Panc1 (cell line): ENCODE measurements around the gene CDKN2B-AS1. TPM values are rescaled to one million over a fixed set of nuclear protein-coding genes. Genes with fewer than 3 reads are reported as not detected.

Experiments used
- ATAC-seq: fragments of 200-7000 bp; cut with Tn5 transposase; 2 replicates; pipeline ENCODE4 v1.9.1; 2020; ENCODE audit warnings: mild to moderate bottlenecking, moderate library complexity
- BruUV-seq: library from RNA; stranded (reverse); fragments of 400-500 nt; replicated peaks from 2 replicates; lab custom pipeline; 2021; lab: Mats Ljungman, UMichigan
- CTCF ChIA-PET: fragments of 300-600 bp; sonication (Branson Sonifier 250); formaldehyde crosslinking; loops from one replicate; lab custom pipeline; 2022; ENCODE audit warnings: antibody characterized with exemption; lab: Charles Lee
- POLR2A ChIA-PET: fragments of 300-600 bp; sonication (Branson Sonifier 250); formaldehyde crosslinking; loops from one replicate; lab custom pipeline; 2022; ENCODE audit warnings: antibody characterized with exemption; lab: Charles Lee
- DNase-seq: peaks from one replicate; pipeline ENCODE4 v3.0.0-alpha.2; 2010; ENCODE audit warnings: low read depth, low spot score
- H3K27ac ChIP-seq: 2 replicates; pipeline ENCODE4 v1.5.1; 2011; ENCODE audit warnings: mild to moderate bottlenecking, low read length, inconsistent platforms
- H3K27me3 ChIP-seq: fragments of 200-500 bp; sonication (Bioruptor generic); 2 replicates; pipeline ENCODE4 v1.6.0; 2014; ENCODE audit warnings: low read length, inconsistent platforms; ENCODE audit not compliant: control insufficient read depth, insufficient read depth
- H3K36me3 ChIP-seq: fragments of 200-500 bp; sonication (Bioruptor generic); 2 replicates; pipeline ENCODE4 v1.5.1; 2014; ENCODE audit warnings: inconsistent platforms, mild to moderate bottlenecking, low read length, moderate library complexity; ENCODE audit not compliant: control insufficient read depth, insufficient read depth
- H3K4me1 ChIP-seq: 2 replicates; pipeline ENCODE4 v1.5.1; 2011; ENCODE audit warnings: inconsistent platforms, mild to moderate bottlenecking, low read length, moderate library complexity; ENCODE audit not compliant: control insufficient read depth, insufficient read depth
- H3K4me3 ChIP-seq, 2 experiments: 2 replicates each; pipeline ENCODE4 v1.5.1; 2011 to 2012; ENCODE audit warnings: low read depth in 2 of 2, low read length in 2 of 2, mild to moderate bottlenecking in 2 of 2, inconsistent platforms in 1 of 2, moderate library complexity in 1 of 2
- H3K9me3 ChIP-seq: fragments of 200-500 bp; sonication (Bioruptor generic); 2 replicates; pipeline ENCODE4 v1.5.1; 2014; ENCODE audit warnings: low read depth, mild to moderate bottlenecking, inconsistent platforms, low read length, moderate library complexity; ENCODE audit not compliant: control insufficient read depth, insufficient read depth
- POLR2AphosphoS5 ChIP-seq: IDR thresholded peaks from 2 replicates; pipeline ENCODE4 v1.6.1; 2012; ENCODE audit warnings: mild to moderate bottlenecking, low read depth, low read length, moderate library complexity
- REST ChIP-seq, 2 experiments: IDR thresholded peaks; 2 replicates each; pipeline ENCODE4 v1.6.1; 2011 to 2012; ENCODE audit warnings: low read depth in 2 of 2, control low read depth in 1 of 2, low read length in 1 of 2, mild to moderate bottlenecking in 1 of 2, moderate library complexity in 1 of 2; ENCODE audit not compliant: insufficient read depth in 1 of 2
- SIN3A ChIP-seq: IDR thresholded peaks from 2 replicates; pipeline ENCODE4 v1.6.1; 2012; ENCODE audit warnings: low read depth, mild to moderate bottlenecking, low read length, moderate library complexity, borderline replicate concordance; ENCODE audit not compliant: insufficient read depth
- TCF7L2 ChIP-seq: IDR thresholded peaks from 2 replicates; pipeline ENCODE4 v1.6.1; 2011; ENCODE audit warnings: mild to moderate bottlenecking, low read depth, low read length, inconsistent platforms
- in situ Hi-C: cut with HindIII; loops from 2 replicates; pipeline ENCODE4 v1.10.0; 2016; ENCODE audit warnings: low sequenced_read_pairs, low pct_unique_long_range_greater_than_20kb
- intact Hi-C: fragments of 100-400 bp; cut with micrococcal nuclease; formaldehyde crosslinking; loops from one replicate; pipeline ENCODE4 v1.10.0; 2022; ENCODE audit not compliant: unreplicated experiment
- total RNA-seq: library from RNA; stranded (reverse); gene quantifications from one replicate; pipeline ENCODE4 v1.2.1, GENCODE V29; 2021; ENCODE audit not compliant: unreplicated experiment
- TF ChIP-seq, protein P1 (sequence below): fragments of 450-650 bp; IDR thresholded peaks from 2 replicates; pipeline ENCODE4 v1.5.1; 2017; ENCODE audit warnings: mild to moderate bottlenecking

The CDKN2B-AS1 gene
- total RNA-seq, 1 experiment from 2014 or later, result not detected

DNA sequence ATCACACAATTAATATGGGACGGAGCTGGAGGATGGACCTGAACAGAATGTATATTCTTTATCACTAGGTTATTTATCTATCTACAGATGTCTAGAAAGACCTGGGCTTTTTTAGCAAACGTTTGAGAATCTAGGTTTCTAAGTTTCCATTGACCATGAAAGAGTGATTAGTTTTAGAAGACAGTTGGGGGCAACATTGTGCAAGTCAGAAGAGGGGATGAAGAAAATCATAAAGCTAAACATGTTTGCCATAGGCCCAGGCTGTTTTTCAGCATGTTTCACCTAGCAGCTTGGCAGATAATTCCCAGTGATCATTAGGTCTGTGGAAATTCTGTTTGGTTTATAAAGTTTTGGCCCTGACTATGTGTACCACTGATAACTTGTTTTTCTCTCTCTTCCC is 58.6 kb downstream of the CDKN2B-AS1 start:
- H3K27ac ChIP-seq, result no peak overlapping the region
- CTCF ChIA-PET, result no interaction called here
- no TSS peak for BruUV-seq
- intact Hi-C loops (no loop called here), in situ Hi-C loops (no loop called here)
- no peaks in the 10 kb centered on the region for H3K9me3 ChIP-seq
- no peak for TF ChIP-seq SIN3A
- no peaks in the 10 kb centered on the region for H3K4me1 ChIP-seq
- H3K36me3 ChIP-seq, result no peaks in the 10 kb centered on the region
- no peak overlapping the region for H3K4me3 ChIP-seq
- POLR2A ChIA-PET, result no interaction called here
- ATAC-seq (no peak), DNase-seq (no peak)
- no peaks in the 10 kb centered on the region for H3K27me3 ChIP-seq

DNA sequence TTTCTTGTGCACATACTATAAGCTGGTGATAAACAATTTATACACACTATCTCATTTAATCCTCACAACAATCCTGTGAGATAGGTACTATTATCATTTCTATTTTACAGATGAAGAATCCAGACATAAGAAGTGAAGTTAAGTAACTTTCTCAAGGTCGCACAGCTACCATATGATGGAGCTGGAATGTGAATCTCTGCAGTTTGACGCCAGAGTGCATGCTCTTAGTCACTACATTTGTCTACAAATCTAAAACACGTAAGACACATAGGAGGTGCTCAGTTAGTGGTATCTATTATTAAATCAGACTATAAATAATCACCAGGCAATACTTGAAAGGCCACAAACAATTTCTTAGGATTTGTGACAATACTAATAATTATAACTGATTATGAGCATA is 59.5 kb downstream of the CDKN2B-AS1 start:
- BruUV-seq, result no TSS peak
- H3K4me1 ChIP-seq, result no peaks in the 10 kb centered on the region
- no peak for DNase-seq
- no peak overlapping the region for H3K4me3 ChIP-seq
- H3K27ac ChIP-seq, result no peak overlapping the region
- no peaks in the 10 kb centered on the region for H3K27me3 ChIP-seq
- no peaks in the 10 kb centered on the region for H3K9me3 ChIP-seq
- CTCF ChIA-PET, result no interaction called here
- POLR2A ChIA-PET, result no interaction called here
- intact Hi-C loops, result no loop called here
- in situ Hi-C loops, result no loop called here
- no peak for TF ChIP-seq POLR2AphosphoS5
- TF ChIP-seq REST (IDR thresholded peaks at IDR 0.05; ENCODE audit: insufficient read depth in 1 of 2, low read depth in 2 of 2, low read length in 1 of 2), result no peak
- TF ChIP-seq, protein P1, sequence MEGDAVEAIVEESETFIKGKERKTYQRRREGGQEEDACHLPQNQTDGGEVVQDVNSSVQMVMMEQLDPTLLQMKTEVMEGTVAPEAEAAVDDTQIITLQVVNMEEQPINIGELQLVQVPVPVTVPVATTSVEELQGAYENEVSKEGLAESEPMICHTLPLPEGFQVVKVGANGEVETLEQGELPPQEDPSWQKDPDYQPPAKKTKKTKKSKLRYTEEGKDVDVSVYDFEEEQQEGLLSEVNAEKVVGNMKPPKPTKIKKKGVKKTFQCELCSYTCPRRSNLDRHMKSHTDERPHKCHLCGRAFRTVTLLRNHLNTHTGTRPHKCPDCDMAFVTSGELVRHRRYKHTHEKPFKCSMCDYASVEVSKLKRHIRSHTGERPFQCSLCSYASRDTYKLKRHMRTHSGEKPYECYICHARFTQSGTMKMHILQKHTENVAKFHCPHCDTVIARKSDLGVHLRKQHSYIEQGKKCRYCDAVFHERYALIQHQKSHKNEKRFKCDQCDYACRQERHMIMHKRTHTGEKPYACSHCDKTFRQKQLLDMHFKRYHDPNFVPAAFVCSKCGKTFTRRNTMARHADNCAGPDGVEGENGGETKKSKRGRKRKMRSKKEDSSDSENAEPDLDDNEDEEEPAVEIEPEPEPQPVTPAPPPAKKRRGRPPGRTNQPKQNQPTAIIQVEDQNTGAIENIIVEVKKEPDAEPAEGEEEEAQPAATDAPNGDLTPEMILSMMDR, result no peak
- TF ChIP-seq SIN3A, result no peak
- TF ChIP-seq TCF7L2, result no peak
- ATAC-seq, result no peak
- no peaks in the 10 kb centered on the region for H3K36me3 ChIP-seq

- no TSS peak for BruUV-seq
Observed at GRCh38 chr9:22054529-22054928, 59.9 kb downstream of the CDKN2B-AS1 start.

More at GRCh38 chr9:22054529-22054928, 59.9 kb downstream of the CDKN2B-AS1 start:
- H3K4me3 ChIP-seq, result no peak overlapping the region
- no peaks in the 10 kb centered on the region for H3K27me3 ChIP-seq
- no peak for TF ChIP-seq REST (IDR thresholded peaks at IDR 0.05; ENCODE audit: insufficient read depth in 1 of 2, low read depth in 2 of 2, low read length in 1 of 2)
- TF ChIP-seq POLR2AphosphoS5, result no peak
- TF ChIP-seq TCF7L2, result no peak
- no peak for TF ChIP-seq SIN3A
- TF ChIP-seq, protein P1, result no peak
- DNase-seq, result no peak
- in situ Hi-C loops, result no loop called here
- CTCF ChIA-PET, result no interaction called here
- intact Hi-C loops, result no loop called here
- no peak for ATAC-seq
- no peaks in the 10 kb centered on the region for H3K9me3 ChIP-seq
- no peaks in the 10 kb centered on the region for H3K36me3 ChIP-seq
- no peak overlapping the region for H3K27ac ChIP-seq
- no peaks in the 10 kb centered on the region for H3K4me1 ChIP-seq
- POLR2A ChIA-PET, result no interaction called here
